ENCODE measurements around the gene FAM174C.

Gene FAM174C

DNA sequence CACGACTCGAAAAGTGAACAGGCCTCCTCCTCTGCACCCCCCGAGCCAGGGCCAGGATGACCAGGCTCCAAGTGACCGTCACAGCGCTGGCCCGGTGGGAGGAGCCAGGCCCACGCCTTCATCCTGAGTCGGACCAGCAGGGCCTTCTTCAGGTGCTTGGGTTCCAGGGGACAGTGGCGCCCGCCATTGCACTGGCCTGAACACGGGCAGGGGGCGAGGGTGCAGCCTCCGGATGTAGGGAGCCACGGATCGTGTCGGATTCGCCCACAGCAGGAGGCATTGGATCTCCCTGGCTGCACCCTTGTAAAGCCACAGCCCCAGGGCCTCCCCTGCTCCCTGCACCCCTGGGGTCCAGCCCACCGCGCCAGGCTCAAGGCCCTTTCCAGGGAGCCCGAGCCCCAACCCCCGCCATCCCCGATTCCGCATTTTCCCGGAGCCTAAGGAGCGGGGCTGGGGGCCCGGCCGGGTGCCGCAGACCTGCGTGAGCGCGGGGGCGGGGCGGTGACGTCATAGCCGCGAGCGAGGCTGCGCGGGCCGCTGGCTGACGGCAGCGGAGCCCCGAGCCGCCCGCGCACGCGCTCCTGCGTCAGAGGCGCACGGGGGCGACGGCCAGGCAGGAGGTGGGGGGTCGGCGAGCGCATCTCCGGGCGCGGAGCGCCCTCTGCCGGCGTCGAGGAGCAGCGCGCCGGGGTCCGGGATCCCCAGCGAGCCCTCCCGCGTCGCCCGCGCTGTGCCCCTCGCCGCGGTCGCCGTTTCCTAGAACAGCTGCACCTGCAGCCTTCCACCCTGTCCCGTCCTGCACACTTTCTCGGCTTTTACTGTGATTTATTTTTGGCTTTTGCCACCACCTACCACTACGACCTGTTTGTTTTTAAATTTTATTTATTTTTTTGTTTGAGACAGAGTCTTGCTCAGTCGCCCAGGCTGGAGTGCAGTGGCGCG is 35.3 kb upstream of the FAM174C start:
- Histone ChIP-seq H3K27me3 (ENCODE audit: insufficient read depth, low read depth, severe bottlenecking) (no peaks in the 10 kb centered on the region), H3K36me3 (peaks cover 20% of the 10 kb centered on the region), H3K9me3 (ENCODE audit: severe bottlenecking) (no peaks in the 10 kb centered on the region), H3K27ac (peak overlapping the region; percentile 78), H3K4me3 (ENCODE audit: low read depth, low read length) (peak overlapping the region; percentile 55)
- peak; percentile 91 for DNase-seq
- TF ChIP-seq, protein P1, sequence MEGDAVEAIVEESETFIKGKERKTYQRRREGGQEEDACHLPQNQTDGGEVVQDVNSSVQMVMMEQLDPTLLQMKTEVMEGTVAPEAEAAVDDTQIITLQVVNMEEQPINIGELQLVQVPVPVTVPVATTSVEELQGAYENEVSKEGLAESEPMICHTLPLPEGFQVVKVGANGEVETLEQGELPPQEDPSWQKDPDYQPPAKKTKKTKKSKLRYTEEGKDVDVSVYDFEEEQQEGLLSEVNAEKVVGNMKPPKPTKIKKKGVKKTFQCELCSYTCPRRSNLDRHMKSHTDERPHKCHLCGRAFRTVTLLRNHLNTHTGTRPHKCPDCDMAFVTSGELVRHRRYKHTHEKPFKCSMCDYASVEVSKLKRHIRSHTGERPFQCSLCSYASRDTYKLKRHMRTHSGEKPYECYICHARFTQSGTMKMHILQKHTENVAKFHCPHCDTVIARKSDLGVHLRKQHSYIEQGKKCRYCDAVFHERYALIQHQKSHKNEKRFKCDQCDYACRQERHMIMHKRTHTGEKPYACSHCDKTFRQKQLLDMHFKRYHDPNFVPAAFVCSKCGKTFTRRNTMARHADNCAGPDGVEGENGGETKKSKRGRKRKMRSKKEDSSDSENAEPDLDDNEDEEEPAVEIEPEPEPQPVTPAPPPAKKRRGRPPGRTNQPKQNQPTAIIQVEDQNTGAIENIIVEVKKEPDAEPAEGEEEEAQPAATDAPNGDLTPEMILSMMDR (IDR thresholded peaks at IDR 0.05; ENCODE audit: low read depth, low read length) = peak; percentile 92

DNA sequence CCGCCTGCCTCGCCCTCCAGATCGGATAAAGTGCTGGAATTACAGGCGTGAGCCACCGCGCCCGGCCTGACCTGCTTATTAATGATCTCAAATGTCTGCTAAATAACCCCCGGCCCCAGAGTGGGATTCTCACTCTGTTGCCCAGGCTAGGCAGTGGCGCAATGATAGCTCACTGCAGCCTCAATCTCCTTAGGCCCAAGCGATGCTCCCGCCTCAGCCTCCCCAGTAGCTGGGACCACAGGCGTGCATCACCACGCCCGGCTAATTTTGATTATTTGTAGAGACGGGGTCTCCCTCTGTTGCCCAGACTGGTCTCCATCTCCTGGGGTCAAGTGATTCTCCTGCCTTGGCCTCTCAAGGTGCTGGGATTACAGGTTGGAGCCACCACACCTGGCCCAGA is 34.4 kb upstream of the FAM174C start:
- TF ChIP-seq, protein P1 (IDR thresholded peaks at IDR 0.05; ENCODE audit: low read depth, low read length) = no peak
- peaks cover 13% of the 10 kb centered on the region for H3K36me3 ChIP-seq
- peak overlapping the region; percentile 51 for H3K4me3 ChIP-seq (ENCODE audit: low read depth, low read length)
- no peaks in the 10 kb centered on the region for H3K27me3 ChIP-seq (ENCODE audit: insufficient read depth, low read depth, severe bottlenecking)
- DNase-seq = peak; percentile 60
- H3K27ac ChIP-seq = peak overlapping the region; percentile 78
- H3K9me3 ChIP-seq (ENCODE audit: severe bottlenecking) = no peaks in the 10 kb centered on the region

DNA sequence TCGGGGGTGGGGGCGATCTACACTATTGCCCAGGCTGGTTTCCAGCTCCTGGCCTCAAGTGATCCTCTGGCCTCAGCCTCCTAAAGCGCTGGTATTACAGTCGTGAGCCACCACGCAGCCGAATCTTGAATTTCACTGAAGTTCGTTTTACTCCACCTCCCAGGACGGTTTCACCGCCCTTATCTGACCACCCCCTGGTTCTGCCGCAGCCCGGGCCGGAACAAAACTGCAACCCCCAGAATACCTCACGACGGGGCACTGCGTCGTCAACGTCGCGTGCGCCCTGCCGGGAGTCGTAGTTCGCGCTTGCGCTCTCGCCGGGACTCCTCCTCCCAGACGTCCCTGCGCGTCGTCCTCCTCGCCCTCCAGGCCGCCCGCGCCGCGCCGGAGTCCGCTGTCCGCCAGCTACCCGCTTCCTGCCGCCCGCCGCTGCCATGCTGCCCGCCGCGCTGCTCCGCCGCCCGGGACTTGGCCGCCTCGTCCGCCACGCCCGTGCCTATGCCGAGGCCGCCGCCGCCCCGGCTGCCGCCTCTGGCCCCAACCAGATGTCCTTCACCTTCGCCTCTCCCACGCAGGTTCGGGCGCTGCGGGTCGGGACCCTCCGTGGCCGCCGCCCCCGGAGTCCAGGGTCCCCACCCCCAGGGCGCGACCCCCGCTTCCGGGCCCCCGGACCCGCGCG is 33.8 kb upstream of the FAM174C start, which contains the start of gene ATP5F1D:
TSS of gene ATP5F1D (plus strand) at position 335 of the 679 bp plus-strand sequence. CDS start at position 435, 100 bp downstream.
- TF ChIP-seq, protein P1 (IDR thresholded peaks at IDR 0.05; ENCODE audit: low read depth, low read length) = no peak
- Histone ChIP-seq H3K4me3 (ENCODE audit: low read depth, low read length) (peak within 1 kb of the TSS; percentile 56), H3K9me3 (ENCODE audit: severe bottlenecking) (no peaks in the 10 kb centered on the region), H3K36me3 (peaks cover 13% of the 10 kb centered on the region), H3K27ac (peak within 1 kb of the TSS; percentile 78), H3K27me3 (ENCODE audit: insufficient read depth, low read depth, severe bottlenecking) (no peaks in the 10 kb centered on the region)
- DNase-seq = peak; percentile 95

DNA sequence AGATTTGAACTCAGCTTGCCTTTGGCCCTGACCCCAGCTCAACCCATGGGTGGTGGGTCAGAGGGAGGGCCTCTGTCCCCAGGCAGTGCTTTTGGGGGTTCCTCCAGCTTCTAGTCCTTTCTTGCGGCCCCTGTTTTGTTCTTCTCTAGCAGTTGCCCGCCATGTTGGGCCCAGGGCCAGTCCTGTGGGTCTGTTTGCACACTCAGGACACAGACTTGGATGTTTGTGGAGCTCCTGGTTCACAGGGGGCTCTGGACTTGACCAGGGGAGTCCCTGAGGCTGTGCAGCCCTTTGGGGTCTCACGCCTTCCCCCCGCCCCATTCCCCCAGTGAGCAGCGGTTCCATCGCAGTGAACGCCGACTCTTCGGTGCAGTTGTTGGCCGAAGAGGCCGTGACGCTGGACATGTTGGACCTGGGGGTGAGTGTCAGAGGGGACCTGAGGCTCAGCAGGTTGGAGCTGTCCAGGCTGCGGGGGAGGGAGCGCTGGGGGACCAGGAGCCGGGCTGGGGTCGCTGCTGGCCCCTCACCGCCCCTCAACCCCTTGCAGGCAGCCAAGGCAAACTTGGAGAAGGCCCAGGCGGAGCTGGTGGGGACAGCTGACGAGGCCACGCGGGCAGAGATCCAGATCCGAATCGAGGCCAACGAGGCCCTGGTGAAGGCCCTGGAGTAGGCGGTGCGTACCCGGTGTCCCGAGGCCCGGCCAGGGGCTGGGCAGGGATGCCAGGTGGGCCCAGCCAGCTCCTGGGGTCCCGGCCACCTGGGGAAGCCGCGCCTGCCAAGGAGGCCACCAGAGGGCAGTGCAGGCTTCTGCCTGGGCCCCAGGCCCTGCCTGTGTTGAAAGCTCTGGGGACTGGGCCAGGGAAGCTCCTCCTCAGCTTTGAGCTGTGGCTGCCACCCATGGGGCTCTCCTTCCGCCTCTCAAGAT is 31.3 kb upstream of the FAM174C start:
- H3K27me3 ChIP-seq (ENCODE audit: insufficient read depth, low read depth, severe bottlenecking) = no peaks in the 10 kb centered on the region
- peak; percentile 84 for DNase-seq
- H3K9me3 ChIP-seq (ENCODE audit: severe bottlenecking) = no peaks in the 10 kb centered on the region
- no peak overlapping the region for H3K4me3 ChIP-seq (ENCODE audit: low read depth, low read length)
- peak overlapping the region; percentile 66 for H3K27ac ChIP-seq
- H3K36me3 ChIP-seq = peaks cover 13% of the 10 kb centered on the region
- TF ChIP-seq, protein P1 (IDR thresholded peaks at IDR 0.05; ENCODE audit: low read depth, low read length) = peak; percentile 99

DNA sequence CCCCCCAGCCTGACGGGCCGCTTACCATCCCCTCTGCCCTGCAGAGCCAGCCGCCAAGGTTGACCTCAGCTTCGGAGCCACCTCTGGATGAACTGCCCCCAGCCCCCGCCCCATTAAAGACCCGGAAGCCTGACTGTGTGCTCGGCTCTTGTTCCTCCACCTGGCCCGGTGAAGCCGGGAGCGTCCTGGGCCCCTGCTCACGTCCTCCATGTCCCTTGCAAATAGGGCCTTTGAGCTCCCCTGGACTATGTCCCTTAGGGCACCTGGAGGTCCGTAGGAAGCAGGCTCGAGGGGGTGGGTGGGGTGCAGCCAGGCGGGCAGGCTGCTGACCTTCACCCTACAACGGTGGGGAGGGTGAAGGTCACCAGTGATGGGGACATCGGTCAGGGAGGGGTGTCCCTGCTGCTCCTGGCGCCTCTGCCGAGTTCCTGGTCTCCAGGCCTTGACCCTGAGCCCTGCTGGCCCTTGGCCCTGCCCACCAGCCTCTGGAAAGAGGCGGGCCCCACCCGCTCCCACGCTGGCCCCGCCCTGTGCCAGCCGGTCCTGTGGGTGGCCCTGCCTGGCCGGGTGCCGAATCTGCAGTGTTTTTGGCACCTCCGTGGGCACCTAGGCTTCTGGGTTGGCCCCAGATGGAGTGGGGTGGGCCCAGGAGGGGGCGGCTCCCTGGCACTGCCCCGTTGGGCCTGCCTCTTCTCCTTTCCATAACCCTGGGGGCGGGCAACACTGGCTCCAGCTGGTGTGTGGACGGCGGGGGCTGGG is 30.5 kb upstream of the FAM174C start:
- H3K36me3 ChIP-seq = peaks cover 15% of the 10 kb centered on the region
- no peak overlapping the region for H3K4me3 ChIP-seq (ENCODE audit: low read depth, low read length)
- TF ChIP-seq, protein P1 (IDR thresholded peaks at IDR 0.05; ENCODE audit: low read depth, low read length) = no peak
- DNase-seq = peak; percentile 49
- peak overlapping the region; percentile 66 for H3K27ac ChIP-seq
- H3K27me3 ChIP-seq (ENCODE audit: insufficient read depth, low read depth, severe bottlenecking) = no peaks in the 10 kb centered on the region
- no peaks in the 10 kb centered on the region for H3K9me3 ChIP-seq (ENCODE audit: severe bottlenecking)

All from WERI-Rb-1 (cell line).